Esophagus mucosa (tissue), 1 donor: ENCODE data around the gene STXBP5. TPM values are rescaled to one million over a fixed set of nuclear protein-coding genes. Genes with fewer than 3 reads are reported as not detected.

ENCODE experiments used
- ATAC-seq: fragments of 200-7000 bp; cut with Tn5 transposase; one replicate; pipeline ENCODE4 v1.9.1; 2020
- total RNA-seq: library from RNA; stranded (reverse); gene quantifications from one replicate; pipeline ENCODE4 v1.2.4, GENCODE V29; 2023
- donor health status: DM: yes; HTN: yes; CAD: no.

The STXBP5 gene
- 27.8 TPM for total RNA-seq

- peak; percentile 7 for ATAC-seq
Observed at GRCh38 chr6:147204060-147204785, at the start of gene STXBP5. STXBP5 (plus strand) TSS chr6:147204417; CDS start chr6:147204533, 116 bp downstream.

GRCh38 chr6:147154454-147154853 lies 49.8 kb upstream of the STXBP5 start:
- peak; percentile 93 for ATAC-seq

- no peak for ATAC-seq
Observed at GRCh38 chr6:147156218-147156617, 48.0 kb upstream of the STXBP5 start.

- no peak for ATAC-seq
Observed at GRCh38 chr6:147156799-147157382, 47.3 kb upstream of the STXBP5 start.

GRCh38 chr6:147157930-147158329 lies 46.3 kb upstream of the STXBP5 start:
- no peak for ATAC-seq

- no peak for ATAC-seq
Observed at GRCh38 chr6:147158881-147159280, 45.3 kb upstream of the STXBP5 start.

GRCh38 chr6:147159536-147160374 lies 44.5 kb upstream of the STXBP5 start:
- no peak for ATAC-seq

GRCh38 chr6:147160593-147160992 lies 43.6 kb upstream of the STXBP5 start:
- no peak for ATAC-seq

- no peak for ATAC-seq
Observed at GRCh38 chr6:147161253-147161973, 42.8 kb upstream of the STXBP5 start.

- no peak for ATAC-seq
Observed at GRCh38 chr6:147161974-147162495, 42.2 kb upstream of the STXBP5 start.

- no peak for ATAC-seq
Observed at GRCh38 chr6:147164761-147165160, 39.5 kb upstream of the STXBP5 start.

- ATAC-seq = no peak
Observed at GRCh38 chr6:147166360-147166944, 37.8 kb upstream of the STXBP5 start.

- ATAC-seq = no peak
Observed at GRCh38 chr6:147166992-147167391, 37.2 kb upstream of the STXBP5 start.

GRCh38 chr6:147167576-147168461 lies 36.4 kb upstream of the STXBP5 start:
- no peak for ATAC-seq

- ATAC-seq = no peak
Observed at GRCh38 chr6:147169529-147169928, 34.7 kb upstream of the STXBP5 start.

GRCh38 chr6:147170269-147170668 lies 33.9 kb upstream of the STXBP5 start:
- ATAC-seq = no peak

- no peak for ATAC-seq
Observed at GRCh38 chr6:147173140-147173539, 31.1 kb upstream of the STXBP5 start.

- no peak for ATAC-seq
Observed at GRCh38 chr6:147173675-147174308, 30.4 kb upstream of the STXBP5 start.

GRCh38 chr6:147176795-147177194 lies 27.4 kb upstream of the STXBP5 start:
- ATAC-seq = no peak

- no peak for ATAC-seq
Observed at GRCh38 chr6:147177286-147177685, 26.9 kb upstream of the STXBP5 start.

GRCh38 chr6:147178355-147178754 lies 25.9 kb upstream of the STXBP5 start:
- no peak for ATAC-seq
